Sigmoid colon (tissue), 4 donors: ENCODE data around the gene FRAT1.

ENCODE experiments used
- POLR2A ChIP-seq, 2 donors: fragments of 450-650 bp; IDR thresholded peaks; one replicate each; pipeline ENCODE4 v1.6.1; 2016; ENCODE audit warnings: antibody characterized with exemption in 2 of 2, mild to moderate bottlenecking in 2 of 2, moderate library complexity in 2 of 2
- POLR2AphosphoS5 ChIP-seq, 4 donors: sonication (generic); formaldehyde crosslinking; IDR thresholded peaks; one replicate each; pipeline ENCODE4 v1.6.1; 2017; ENCODE audit warnings: antibody characterized with exemption in 4 of 4
- TF ChIP-seq, protein P1 (sequence below), 4 experiments: fragments of 450-650 bp in 3 of 4; fragments of 200-600 bp in 1 of 4; IDR thresholded peaks; one replicate each; pipeline ENCODE4 v1.5.1; 2016 to 2019; ENCODE audit warnings: antibody characterized with exemption in 4 of 4, mild to moderate bottlenecking in 3 of 4, moderate library complexity in 2 of 4

GRCh38 chr10:97323501-97323900 lies 4.4 kb downstream of the FRAT1 start:
- TF ChIP-seq, protein P1, sequence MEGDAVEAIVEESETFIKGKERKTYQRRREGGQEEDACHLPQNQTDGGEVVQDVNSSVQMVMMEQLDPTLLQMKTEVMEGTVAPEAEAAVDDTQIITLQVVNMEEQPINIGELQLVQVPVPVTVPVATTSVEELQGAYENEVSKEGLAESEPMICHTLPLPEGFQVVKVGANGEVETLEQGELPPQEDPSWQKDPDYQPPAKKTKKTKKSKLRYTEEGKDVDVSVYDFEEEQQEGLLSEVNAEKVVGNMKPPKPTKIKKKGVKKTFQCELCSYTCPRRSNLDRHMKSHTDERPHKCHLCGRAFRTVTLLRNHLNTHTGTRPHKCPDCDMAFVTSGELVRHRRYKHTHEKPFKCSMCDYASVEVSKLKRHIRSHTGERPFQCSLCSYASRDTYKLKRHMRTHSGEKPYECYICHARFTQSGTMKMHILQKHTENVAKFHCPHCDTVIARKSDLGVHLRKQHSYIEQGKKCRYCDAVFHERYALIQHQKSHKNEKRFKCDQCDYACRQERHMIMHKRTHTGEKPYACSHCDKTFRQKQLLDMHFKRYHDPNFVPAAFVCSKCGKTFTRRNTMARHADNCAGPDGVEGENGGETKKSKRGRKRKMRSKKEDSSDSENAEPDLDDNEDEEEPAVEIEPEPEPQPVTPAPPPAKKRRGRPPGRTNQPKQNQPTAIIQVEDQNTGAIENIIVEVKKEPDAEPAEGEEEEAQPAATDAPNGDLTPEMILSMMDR (IDR thresholded peaks at IDR 0.05): no peak
- TF ChIP-seq POLR2A (IDR thresholded peaks at IDR 0.05) (no peak), POLR2AphosphoS5 (IDR thresholded peaks at IDR 0.05) (no peak)
